HepG2 (cell line): Measurements from ENCODE around the gene FAM78B. TPM values are rescaled to one million over a fixed set of nuclear protein-coding genes. Genes with fewer than 3 reads are reported as not detected.

ENCODE experiments used
- ATAC-seq: fragments of 200-7000 bp; cut with Tn5 transposase; 3 replicates; pipeline ENCODE4 v1.9.1; 2020; ENCODE audit warnings: mild to moderate bottlenecking, moderate library complexity
- BruUV-seq: library from RNA; stranded (reverse); fragments of 400-500 nt; replicated peaks from 2 replicates; lab custom pipeline; 2021; lab: Mats Ljungman, UMichigan
- CTCF ChIA-PET: fragments of 300-600 bp; formaldehyde crosslinking; extraction: SDS; loops from one replicate; lab custom pipeline; 2021; ENCODE audit warnings: low total read pairs, inconsistent platforms, low intra/inter-chr PET ratio; lab: Yijun Ruan, JAX
- POLR2A ChIA-PET: fragments of 350-600 bp; sonication (Branson Sonifier 250); formaldehyde crosslinking; loops from one replicate; lab custom pipeline; 2020; ENCODE audit warnings: antibody characterized with exemption, inconsistent platforms; lab: Yijun Ruan, JAX
- DNase-seq: peaks from one replicate; pipeline ENCODE4 v3.0.0-alpha.2; 2015; ENCODE audit warnings: low spot score
- FAIRE-seq: peaks from 3 replicates; lab custom pipeline; 2011; peaks lifted over from hg19 to GRCh38; lab: Jason Lieb, UNC
- H2AFZ ChIP-seq: one replicate; pipeline ENCODE4 v1.6.1; 2011; ENCODE audit warnings: low read length, inconsistent platforms
- H3K27ac ChIP-seq: fragments of 300-600 bp; 3 replicates; pipeline ENCODE4 v1.8.0; 2011; ENCODE audit warnings: mixed run types, mild to moderate bottlenecking, mixed read lengths, low read length, inconsistent platforms; ENCODE audit not compliant: insufficient read depth; ENCODE audit errors: extremely low read length
- H3K27me3 ChIP-seq, 2 experiments: fragments of 200-600 bp in 1 of 2; 2 replicates in 1 of 2; 3 replicates in 1 of 2; pipeline versions ENCODE4 v1.6.0 to v1.8.0; 2011; ENCODE audit warnings: low read length in 2 of 2, mild to moderate bottlenecking in 2 of 2, moderate library complexity in 2 of 2, inconsistent platforms in 1 of 2; ENCODE audit not compliant: insufficient read depth in 2 of 2, control insufficient read depth in 1 of 2
- H3K36me3 ChIP-seq, 2 experiments: fragments of 200-600 bp in 1 of 2; replicated peaks in 1 of 2; 2 replicates in 1 of 2; 3 replicates in 1 of 2; pipeline versions ENCODE4 v1.5.1 to v1.8.0; 2011; ENCODE audit warnings: low read length in 2 of 2, inconsistent platforms in 1 of 2; ENCODE audit not compliant: insufficient read depth in 2 of 2, control insufficient read depth in 1 of 2
- H3K4me1 ChIP-seq: 2 replicates; pipeline ENCODE4 v1.5.1; 2012; ENCODE audit warnings: low read length, inconsistent platforms; ENCODE audit not compliant: insufficient read depth
- H3K4me2 ChIP-seq: 2 replicates; pipeline ENCODE4 v1.6.0; 2011; ENCODE audit warnings: low read depth, low read length, inconsistent platforms
- H3K4me3 ChIP-seq, 3 experiments: fragments of 200-600 bp in 1 of 3; sonication (generic), shearing (Covaris generic) in 1 of 3; replicated peaks in 1 of 3; 2 replicates each; pipeline ENCODE4 v1.5.1; 2011 to 2016; ENCODE audit warnings: low read length in 3 of 3, inconsistent platforms in 2 of 3, low read depth in 2 of 3, mild to moderate bottlenecking in 2 of 3, control low read depth in 1 of 3, mixed read lengths in 1 of 3; ENCODE audit not compliant: insufficient read depth in 1 of 3
- H3K79me2 ChIP-seq: one replicate; pipeline ENCODE4 v1.6.1; 2011; ENCODE audit warnings: low read length, inconsistent platforms; ENCODE audit not compliant: insufficient read depth
- H3K9ac ChIP-seq: 2 replicates; pipeline ENCODE4 v1.6.0; 2011; ENCODE audit warnings: mild to moderate bottlenecking, low read depth, low read length, inconsistent platforms; ENCODE audit not compliant: insufficient read depth
- H3K9me3 ChIP-seq: 2 replicates; pipeline ENCODE4 v1.5.1; 2012; ENCODE audit warnings: mild to moderate bottlenecking, low read length
- H4K20me1 ChIP-seq: 2 replicates; pipeline ENCODE4 v1.6.0; 2011; ENCODE audit warnings: inconsistent platforms, mild to moderate bottlenecking, low read length, moderate library complexity; ENCODE audit not compliant: insufficient read depth
- ELF4 ChIP-seq: sonication (generic); formaldehyde crosslinking; IDR thresholded peaks from 2 replicates; pipeline ENCODE4 v1.5.0; 2020; ENCODE audit warnings: missing genetic modification reagents, mild to moderate bottlenecking, moderate library complexity, borderline replicate concordance
- NAIF1 ChIP-seq: sonication (generic); formaldehyde crosslinking; IDR thresholded peaks from 2 replicates; pipeline ENCODE4 v1.5.0; 2020; ENCODE audit warnings: mild to moderate bottlenecking, missing genetic modification reagents, borderline replicate concordance
- PHF8 ChIP-seq: sonication (generic); formaldehyde crosslinking; IDR thresholded peaks from 2 replicates; pipeline ENCODE4 v1.5.0; 2020; ENCODE audit warnings: missing genetic modification reagents
- ZKSCAN5 ChIP-seq: sonication (generic); formaldehyde crosslinking; IDR thresholded peaks from 2 replicates; pipeline ENCODE4 v1.5.1; 2020; ENCODE audit warnings: mild to moderate bottlenecking, missing genetic modification reagents
- ZNF121 ChIP-seq: sonication (generic); formaldehyde crosslinking; IDR thresholded peaks from 2 replicates; pipeline ENCODE4 v1.5.0; 2020; ENCODE audit warnings: mild to moderate bottlenecking, missing genetic modification reagents
- ZNF264 ChIP-seq: sonication (generic); formaldehyde crosslinking; IDR thresholded peaks from 2 replicates; pipeline ENCODE4 v1.4.0; 2020; ENCODE audit warnings: missing genetic modification reagents
- ZNF354B ChIP-seq: sonication (generic); formaldehyde crosslinking; IDR thresholded peaks from 2 replicates; pipeline ENCODE4 v1.8.0; 2022; ENCODE audit warnings: mild to moderate bottlenecking, missing genetic modification reagents
- ZNF530 ChIP-seq: sonication (generic); formaldehyde crosslinking; IDR thresholded peaks from 2 replicates; pipeline ENCODE4 v1.5.0; 2020; ENCODE audit warnings: low read depth, mild to moderate bottlenecking, missing genetic modification reagents
- ZNF552 ChIP-seq: sonication (generic); formaldehyde crosslinking; IDR thresholded peaks from 2 replicates; pipeline ENCODE4 v1.9.0; 2022; ENCODE audit warnings: missing genetic modification reagents, mild to moderate bottlenecking, borderline replicate concordance
- WGBS: methylation state at CpG from one replicate; pipeline ENCODE4 v1.1.6; 2017; ENCODE audit warnings: low lambda C conversion rate; 5-methylcytosine and 5-hydroxymethylcytosine counted together
- in situ Hi-C: cut with HindIII; loops from 2 replicates; pipeline ENCODE4 v1.10.0; 2017; ENCODE audit warnings: low pct_unique_long_range_greater_than_20kb; ENCODE audit not compliant: extremely low pct_ligation_motif_present
- intact Hi-C: fragments of 100-400 bp; cut with micrococcal nuclease; formaldehyde crosslinking; loops from one replicate; pipeline ENCODE4 v1.10.0; 2022; ENCODE audit not compliant: unreplicated experiment
- polyA plus RNA-seq, 8 experiments: library from polyadenylated mRNA; depleted of rRNA in 3 of 8; stranded (reverse) in 7 of 8; unstranded in 1 of 8; fragments of >200 nt; fragmentation: Illumina TruSeq in 4 of 8; extraction: Trizol in 4 of 8; gene quantifications; 2 replicates each; pipeline versions ENCODE4 v1.2.1 to v1.2.3, GENCODE V29; 2011 to 2016; ENCODE audit warnings: low read depth in 4 of 8, missing spikeins in 1 of 8, mixed read lengths in 1 of 8; ENCODE audit not compliant: insufficient read depth in 1 of 8
- total RNA-seq, 5 experiments: library from RNA; depleted of rRNA; stranded (reverse); fragments of >200 nt; fragmentation: Illumina TruSeq; extraction: Trizol; gene quantifications; 2 replicates each; pipeline ENCODE4 v1.2.3, GENCODE V29; 2016; ENCODE audit warnings: low read depth in 1 of 5
- TF ChIP-seq, protein P1 (sequence below): sonication (generic); formaldehyde crosslinking; IDR thresholded peaks from 2 replicates; pipeline ENCODE4 v1.4.0; 2020; ENCODE audit warnings: mild to moderate bottlenecking, low read depth, missing genetic modification reagents
- TF ChIP-seq, protein P2 (sequence below): sonication (generic); formaldehyde crosslinking; IDR thresholded peaks from 2 replicates; pipeline ENCODE4 v1.5.1; 2020; ENCODE audit warnings: missing genetic modification reagents, mild to moderate bottlenecking, borderline replicate concordance

FAM78B gene
- total and polyA plus RNA-seq, 2 of the 13 experiments (the other 11 are each of a cell fraction or from before 2014, with no cell fraction given): 0.22 to 0.31 TPM

DNA sequence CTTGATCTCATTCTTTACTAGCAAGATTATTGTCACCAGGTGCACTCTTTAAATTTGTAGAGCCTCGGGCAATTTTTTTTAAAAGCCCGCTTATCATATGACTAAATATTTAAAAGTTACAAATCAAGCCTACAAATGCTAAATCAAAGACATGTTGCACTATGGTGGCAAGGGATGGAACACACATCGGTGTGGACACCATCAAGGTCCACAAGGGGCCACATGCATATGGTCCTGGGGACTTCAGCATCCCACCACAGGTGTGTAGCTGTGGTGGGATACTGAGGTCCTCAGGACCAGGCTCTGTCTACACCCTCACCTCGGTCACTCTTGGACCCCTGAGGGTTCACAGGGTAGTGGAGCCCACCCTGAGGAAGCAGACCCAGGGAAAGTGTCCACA is 45.8 kb downstream of the FAM78B start:
- Histone ChIP-seq H3K4me1 (no peaks in the 10 kb centered on the region), H3K9me3 (no peaks in the 10 kb centered on the region), H3K27me3 (peaks cover 0 to 5% of the 10 kb centered on the region in 2 experiments; a peak in 1 of 5 replicates), H3K9ac (no peak overlapping the region), H3K36me3 (no peaks in the 10 kb centered on the region), H3K79me2 (no peaks in the 10 kb centered on the region), H4K20me1 (no peaks in the 10 kb centered on the region), H3K4me2 (no peak overlapping the region), H2AFZ (no peak overlapping the region), H3K4me3 (no peak overlapping the region), H3K27ac (no peak overlapping the region)
- TF ChIP-seq ZNF121 (CRISPR knock-in tag) (no peak), ELF4 (CRISPR knock-in tag) (no peak), PHF8 (CRISPR knock-in tag) (no peak)
- TF ChIP-seq, protein P1, sequence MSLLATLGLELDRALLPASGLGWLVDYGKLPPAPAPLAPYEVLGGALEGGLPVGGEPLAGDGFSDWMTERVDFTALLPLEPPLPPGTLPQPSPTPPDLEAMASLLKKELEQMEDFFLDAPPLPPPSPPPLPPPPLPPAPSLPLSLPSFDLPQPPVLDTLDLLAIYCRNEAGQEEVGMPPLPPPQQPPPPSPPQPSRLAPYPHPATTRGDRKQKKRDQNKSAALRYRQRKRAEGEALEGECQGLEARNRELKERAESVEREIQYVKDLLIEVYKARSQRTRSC (CRISPR knock-in tag): no peak
- TF ChIP-seq, protein P2, sequence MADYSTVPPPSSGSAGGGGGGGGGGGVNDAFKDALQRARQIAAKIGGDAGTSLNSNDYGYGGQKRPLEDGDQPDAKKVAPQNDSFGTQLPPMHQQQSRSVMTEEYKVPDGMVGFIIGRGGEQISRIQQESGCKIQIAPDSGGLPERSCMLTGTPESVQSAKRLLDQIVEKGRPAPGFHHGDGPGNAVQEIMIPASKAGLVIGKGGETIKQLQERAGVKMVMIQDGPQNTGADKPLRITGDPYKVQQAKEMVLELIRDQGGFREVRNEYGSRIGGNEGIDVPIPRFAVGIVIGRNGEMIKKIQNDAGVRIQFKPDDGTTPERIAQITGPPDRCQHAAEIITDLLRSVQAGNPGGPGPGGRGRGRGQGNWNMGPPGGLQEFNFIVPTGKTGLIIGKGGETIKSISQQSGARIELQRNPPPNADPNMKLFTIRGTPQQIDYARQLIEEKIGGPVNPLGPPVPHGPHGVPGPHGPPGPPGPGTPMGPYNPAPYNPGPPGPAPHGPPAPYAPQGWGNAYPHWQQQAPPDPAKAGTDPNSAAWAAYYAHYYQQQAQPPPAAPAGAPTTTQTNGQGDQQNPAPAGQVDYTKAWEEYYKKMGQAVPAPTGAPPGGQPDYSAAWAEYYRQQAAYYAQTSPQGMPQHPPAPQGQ (CRISPR knock-in tag): no peak
- FAIRE-seq (no peak), ATAC-seq (no peak), DNase-seq (no peak)
- ChIA-PET POLR2A (no interaction called here), CTCF (no interaction called here)
- WGBS: 24% methylated on average over 4 of the region's 4 CpGs
- no TSS peak for BruUV-seq
- intact Hi-C loops (no loop called here), in situ Hi-C loops (no loop called here)

DNA sequence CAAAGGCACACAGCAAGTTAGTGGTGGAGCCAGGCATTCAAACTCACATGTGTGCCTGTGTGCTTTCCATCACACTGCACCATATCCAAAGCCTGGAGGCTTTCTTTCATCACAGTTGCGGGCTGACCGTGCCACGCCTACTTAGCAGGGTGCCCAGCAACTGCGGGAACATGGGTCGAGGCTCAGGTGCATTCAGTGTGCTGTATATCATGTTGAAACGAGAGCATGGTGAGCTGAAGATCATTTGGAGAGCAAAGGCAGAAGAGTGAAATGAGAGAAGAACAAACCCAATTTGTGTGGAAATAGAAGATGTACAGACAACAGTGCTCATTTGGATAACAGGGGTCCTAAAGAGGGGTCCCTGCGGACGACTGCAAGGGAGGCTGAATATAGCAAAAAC is 46.5 kb downstream of the FAM78B start:
- in situ Hi-C loops: no loop called here
- CTCF ChIA-PET: no interaction called here
- TF ChIP-seq NAIF1 (CRISPR knock-in tag): no peak
- no peak for TF ChIP-seq ZNF264 (CRISPR knock-in tag)
- TF ChIP-seq ZNF552 (CRISPR knock-in tag): no peak
- no peak for TF ChIP-seq ZNF354B (CRISPR knock-in tag)
- TF ChIP-seq ZKSCAN5 (CRISPR knock-in tag): no peak
- TF ChIP-seq ZNF530 (CRISPR knock-in tag): no peak

More for the DNA sequence above, 46.5 kb downstream of the FAM78B start:
- no peak for ATAC-seq
- H3K79me2 ChIP-seq: no peaks in the 10 kb centered on the region
- no peak overlapping the region for H3K27ac ChIP-seq
- no peaks in the 10 kb centered on the region for H3K4me1 ChIP-seq
- H3K36me3 ChIP-seq: no peaks in the 10 kb centered on the region
- BruUV-seq: no TSS peak
- 6% methylated on average over 8 of the region's 8 CpGs for WGBS
- H4K20me1 ChIP-seq: no peaks in the 10 kb centered on the region
- H3K9ac ChIP-seq: no peak overlapping the region
- H2AFZ ChIP-seq: no peak overlapping the region
- H3K9me3 ChIP-seq: no peaks in the 10 kb centered on the region
- intact Hi-C loops: no loop called here
- H3K4me3 ChIP-seq: no peak overlapping the region
- peaks cover 0 to 5% of the 10 kb centered on the region in 2 experiments; a peak in 1 of 5 replicates for H3K27me3 ChIP-seq
- FAIRE-seq: no peak
- no peak for DNase-seq
- POLR2A ChIA-PET: no interaction called here
- H3K4me2 ChIP-seq: no peak overlapping the region
